Esophagus (tissue), 2 donors: ENCODE data around the gene RUVBL2. TPM values are rescaled to one million over a fixed set of nuclear protein-coding genes. Genes with fewer than 3 reads are reported as not detected.

Source experiments
- H3K27ac ChIP-seq, 2 donors: one replicate each; pipeline ENCODE4 v1.5.1; 2013; ENCODE audit warnings: low read depth in 2 of 2, mild to moderate bottlenecking in 2 of 2, inconsistent platforms in 1 of 2, low read length in 1 of 2, moderate library complexity in 1 of 2
- H3K27me3 ChIP-seq, 2 donors: one replicate each; pipeline ENCODE4 v1.6.1; 2013; ENCODE audit warnings: low read length in 2 of 2, control low read depth in 1 of 2, mild to moderate bottlenecking in 1 of 2; ENCODE audit not compliant: insufficient read depth in 2 of 2, control insufficient read depth in 1 of 2
- H3K36me3 ChIP-seq, 2 donors: one replicate each; pipeline ENCODE4 v1.6.1; 2013; ENCODE audit warnings: low read length in 1 of 2; ENCODE audit not compliant: control insufficient read depth in 2 of 2, insufficient read depth in 2 of 2
- H3K4me1 ChIP-seq, 2 donors: one replicate each; pipeline ENCODE4 v1.6.1; 2013; ENCODE audit warnings: low read length in 1 of 2; ENCODE audit not compliant: control insufficient read depth in 2 of 2, insufficient read depth in 2 of 2
- H3K4me3 ChIP-seq, 2 donors: one replicate each; pipeline ENCODE4 v1.5.1; 2013; ENCODE audit warnings: low read length in 2 of 2, mild to moderate bottlenecking in 2 of 2, low read depth in 1 of 2, moderate library complexity in 1 of 2
- H3K9me3 ChIP-seq, 2 donors: one replicate each; pipeline ENCODE4 v1.6.1; 2013; ENCODE audit warnings: mild to moderate bottlenecking in 2 of 2, low read depth in 1 of 2, low read length in 1 of 2, moderate library complexity in 1 of 2; ENCODE audit not compliant: control insufficient read depth in 2 of 2, insufficient read depth in 1 of 2
- WGBS, 2 donors: extraction: QIAGEN DNeasy Blood & Tissue Kit; methylation state at CpG; one replicate each; pipeline ENCODE4 v1.1.7; 2013; 5-methylcytosine and 5-hydroxymethylcytosine counted together
- polyA plus RNA-seq, 2 donors: library from polyadenylated mRNA; stranded (reverse); fragments of 200-250 nt; gene quantifications; one replicate each; pipeline ENCODE4 v1.2.3, GENCODE V29; 2013
- donor health status: healthy with polysubstance abuse.
- donor health status: Bipolar disorder and iron deficiency.

The RUVBL2 gene
- polyA plus RNA-seq = 10 to 100 TPM; 56.1 to 87.4 TPM

GRCh38 chr19:48993175-48994034, at the start of gene RUVBL2, which contains the start of gene GYS1:
RUVBL2 (plus strand) TSS chr19:48993887; CDS start chr19:48993912, 25 bp downstream.
GYS1 (minus strand) TSS chr19:48993309; CDS start chr19:48993112, 197 bp downstream.
- peak within 1 kb of the TSS; percentile 94 to 98 for H3K27ac ChIP-seq
- H3K4me3 ChIP-seq = peak within 1 kb of the TSS; percentile 62 to 89
- peaks cover 0 to 11% of the 10 kb centered on the region in 2 donors for H3K36me3 ChIP-seq
- WGBS, 2 donors = 0 to 1% methylated on average over 55 to 56 of the region's 56 CpGs
- no peaks in the 10 kb centered on the region for H3K9me3 ChIP-seq
- no peaks in the 10 kb centered on the region for H3K27me3 ChIP-seq
- peaks cover 14 to 15% of the 10 kb centered on the region in 2 donors for H3K4me1 ChIP-seq

GRCh38 chr19:48945415-48945814, 48.3 kb upstream of the RUVBL2 start:
- Histone ChIP-seq H3K27me3 (no peaks in the 10 kb centered on the region), H3K36me3 (no peaks in the 10 kb centered on the region), H3K4me1 (peaks cover 3 to 4% of the 10 kb centered on the region in 2 donors), H3K27ac (no peak overlapping the region), H3K9me3 (no peaks in the 10 kb centered on the region), H3K4me3 (no peak overlapping the region)
- WGBS, 2 donors = 90 to 91% methylated on average over 5 of the region's 5 CpGs

GRCh38 chr19:48945817-48946216, 47.9 kb upstream of the RUVBL2 start:
- 78 to 84% methylated on average over 2 of the region's 2 CpGs for WGBS, 2 donors
- H3K36me3 ChIP-seq = no peaks in the 10 kb centered on the region
- H3K9me3 ChIP-seq = no peaks in the 10 kb centered on the region
- no peak overlapping the region for H3K4me3 ChIP-seq
- no peak overlapping the region for H3K27ac ChIP-seq
- H3K27me3 ChIP-seq = no peaks in the 10 kb centered on the region
- H3K4me1 ChIP-seq = peaks cover 3 to 4% of the 10 kb centered on the region in 2 donors

- Histone ChIP-seq H3K27ac (no peak overlapping the region), H3K27me3 (no peaks in the 10 kb centered on the region), H3K36me3 (no peaks in the 10 kb centered on the region), H3K4me3 (no peak overlapping the region), H3K4me1 (peaks cover 3 to 4% of the 10 kb centered on the region in 2 donors), H3K9me3 (no peaks in the 10 kb centered on the region)
- 59 to 73% methylated on average over 8 to 9 of the region's 9 CpGs for WGBS, 2 donors
These were observed 47.0 kb upstream of the RUVBL2 start for GRCh38 chr19:48946463-48947257.

GRCh38 chr19:48947258-48947542, 46.5 kb upstream of the RUVBL2 start:
- 94 to 99% methylated on average over 3 of the region's 3 CpGs for WGBS, 2 donors
- H3K27me3 ChIP-seq = no peaks in the 10 kb centered on the region
- H3K27ac ChIP-seq = no peak overlapping the region

GRCh38 chr19:48950159-48950558, 43.5 kb upstream of the RUVBL2 start:
- Histone ChIP-seq H3K9me3 (no peaks in the 10 kb centered on the region), H3K27ac (no peak overlapping the region), H3K36me3 (no peaks in the 10 kb centered on the region), H3K27me3 (no peaks in the 10 kb centered on the region), H3K4me1 (peaks cover 3 to 4% of the 10 kb centered on the region in 2 donors), H3K4me3 (no peak overlapping the region)
- 80 to 83% methylated on average over 3 of the region's 3 CpGs for whole genome bisulfite sequencing, 2 donors

More at GRCh38 chr19:48947258-48947542, 46.5 kb upstream of the RUVBL2 start:
- no peaks in the 10 kb centered on the region for H3K9me3 ChIP-seq
- no peak overlapping the region for H3K4me3 ChIP-seq
- no peaks in the 10 kb centered on the region for H3K36me3 ChIP-seq
- H3K4me1 ChIP-seq = peaks cover 3 to 4% of the 10 kb centered on the region in 2 donors

GRCh38 chr19:48950830-48951519, 42.7 kb upstream of the RUVBL2 start:
- no peaks in the 10 kb centered on the region for H3K27me3 ChIP-seq
- peaks cover 9 to 12% of the 10 kb centered on the region in 2 donors for H3K4me1 ChIP-seq
- H3K4me3 ChIP-seq = no peak overlapping the region
- H3K27ac ChIP-seq = no peak overlapping the region
- peaks cover 0 to under 1% of the 10 kb centered on the region in 2 donors for H3K36me3 ChIP-seq
- 56% methylated on average over 9 of the region's 9 CpGs for WGBS, 2 donors
- H3K9me3 ChIP-seq = no peaks in the 10 kb centered on the region

GRCh38 chr19:48953141-48953540, 40.5 kb upstream of the RUVBL2 start:
- Histone ChIP-seq H3K27me3 (no peaks in the 10 kb centered on the region), H3K27ac (no peak overlapping the region), H3K9me3 (no peaks in the 10 kb centered on the region), H3K36me3 (peaks cover 0 to 3% of the 10 kb centered on the region in 2 donors), H3K4me3 (no peak overlapping the region), H3K4me1 (peaks cover 8 to 10% of the 10 kb centered on the region in 2 donors)
- 77 to 79% methylated on average over 4 of the region's 4 CpGs for WGBS, 2 donors

GRCh38 chr19:48953990-48954594, 39.6 kb upstream of the RUVBL2 start:
- Histone ChIP-seq H3K36me3 (peaks cover 0 to 3% of the 10 kb centered on the region in 2 donors), H3K4me1 (peaks cover 8 to 10% of the 10 kb centered on the region in 2 donors), H3K27ac (peak overlapping the region; percentile 73 to 83), H3K4me3 (peak overlapping the region; percentile 79 to 92), H3K27me3 (no peaks in the 10 kb centered on the region), H3K9me3 (no peaks in the 10 kb centered on the region)
- WGBS, 2 donors = 49% methylated on average over 11 of the region's 11 CpGs
